Umbilical cord (tissue), 2 donors: ENCODE data around the gene SRF. TPM values are rescaled to one million over a fixed set of nuclear protein-coding genes. Genes with fewer than 3 reads are reported as not detected.
"Not testable (repeated sequence)": the region's sequence is repeated elsewhere in the genome, so short reads cannot be mapped to it uniquely, and the experiment has no call there.

ENCODE experiments used
- DNase-seq: peaks from one replicate; pipeline ENCODE4 v3.0.0-alpha.2; 2015; ENCODE audit warnings: low spot score
- total RNA-seq: library from RNA; depleted of rRNA; stranded (reverse); fragments of >200 nt; gene quantifications from one replicate; pipeline ENCODE4 v1.2.3, GENCODE V29; 2014; ENCODE audit warnings: low replicate concordance; ENCODE audit not compliant: insufficient read depth

Gene SRF
- total RNA-seq: 34.2 TPM

DNA sequence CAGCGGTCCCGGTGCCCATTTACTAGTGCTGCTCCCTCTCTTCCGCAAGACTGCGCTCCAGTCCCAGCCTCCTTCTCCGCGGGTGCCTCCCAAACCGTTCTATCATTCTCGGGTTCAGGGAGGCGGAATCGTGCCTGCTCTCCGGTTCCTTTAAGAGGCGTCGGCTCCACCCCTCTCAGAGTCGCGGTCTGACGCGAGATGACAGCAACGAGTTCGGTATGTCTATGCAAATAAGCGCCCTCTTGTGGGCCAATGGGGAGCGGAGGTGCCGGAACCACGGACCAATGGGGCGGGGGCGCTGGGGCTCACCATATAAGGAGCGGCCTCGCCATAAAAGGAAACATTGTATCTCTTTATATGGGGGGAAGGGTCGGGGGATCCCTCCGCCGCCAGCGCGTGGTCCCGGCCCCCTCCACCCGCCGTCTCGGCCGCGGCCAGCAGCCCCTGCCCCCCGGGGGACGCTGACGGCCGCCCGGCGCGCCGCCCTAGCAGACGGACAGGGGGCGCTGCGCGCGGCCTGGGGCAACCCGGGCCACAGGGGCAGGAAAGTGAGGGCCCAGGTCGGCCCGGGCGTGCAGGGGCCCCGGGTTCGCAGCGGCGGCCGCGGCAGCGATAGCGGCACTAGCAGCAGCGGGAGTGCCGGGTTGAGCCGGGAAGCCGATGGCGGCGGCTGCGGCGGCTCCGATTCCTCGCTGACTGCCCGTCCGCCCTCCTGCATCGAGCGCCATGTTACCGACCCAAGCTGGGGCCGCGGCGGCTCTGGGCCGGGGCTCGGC lies at the start of gene SRF:
SRF (plus strand) TSS at position 339 of the 776 bp plus-strand sequence; CDS start at position 727, 388 bp downstream.
- peak; percentile 100 for DNase-seq

DNA sequence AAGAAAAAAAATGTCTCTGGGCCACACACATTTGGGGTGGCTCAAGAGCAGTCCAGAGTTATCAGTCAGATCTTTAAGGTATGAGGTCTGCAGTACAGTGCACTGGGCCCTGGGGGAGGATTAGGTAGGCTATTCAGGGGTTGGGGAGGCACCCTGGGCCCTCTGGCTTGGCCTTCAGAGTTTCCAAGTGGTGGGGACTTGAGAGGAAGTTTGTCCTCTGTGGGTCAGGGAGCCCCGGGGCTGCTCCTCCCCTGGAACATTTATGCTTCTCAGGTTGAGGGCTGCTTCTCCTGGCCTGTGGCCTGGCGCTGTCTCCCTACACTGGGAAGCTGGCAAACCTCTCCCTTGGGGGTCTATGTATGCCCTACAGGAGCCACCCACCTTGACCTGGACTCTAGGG lies 48.9 kb upstream of the SRF start:
- DNase-seq: no peak

DNA sequence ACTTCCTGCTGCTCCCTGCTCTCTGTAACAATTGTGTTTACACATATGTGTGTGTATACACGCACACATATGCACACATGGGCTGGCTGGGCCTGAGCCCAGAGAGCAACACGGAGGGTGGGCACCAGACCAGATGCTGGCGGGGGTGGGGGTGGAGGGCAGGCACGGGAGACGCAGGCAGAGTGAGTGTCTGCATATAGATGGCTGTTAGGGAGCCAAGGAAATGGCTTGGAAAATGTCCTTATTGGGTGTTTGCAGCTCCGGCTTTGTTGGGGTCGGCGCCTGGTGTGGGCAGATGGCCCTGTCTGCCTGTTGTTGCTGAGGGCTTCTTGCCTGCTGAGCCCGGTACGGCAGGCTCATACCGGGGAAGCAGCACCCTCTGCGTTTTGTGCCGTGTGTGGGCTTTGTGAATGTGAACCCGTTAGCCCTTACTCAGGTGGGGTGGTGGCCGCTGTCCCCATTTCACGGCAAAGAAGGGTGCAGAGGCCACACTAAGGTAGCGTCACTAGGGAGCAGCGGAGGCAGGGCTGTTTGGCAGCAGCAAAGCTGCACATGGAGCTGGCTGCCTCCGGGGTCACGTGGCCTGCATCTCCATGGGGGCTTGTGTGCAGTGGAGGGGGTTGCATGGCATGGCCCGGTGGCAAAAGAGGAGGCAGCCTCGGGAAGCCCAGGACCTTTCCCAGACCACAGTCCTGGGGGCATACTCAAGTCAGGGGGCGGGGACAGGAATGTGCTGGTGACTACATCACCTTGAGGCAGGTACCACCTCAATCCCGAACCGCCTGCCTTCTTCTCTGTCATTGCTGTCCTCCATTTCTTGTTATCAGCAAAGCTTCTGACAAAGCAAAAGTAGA lies 47.4 kb upstream of the SRF start:
- DNase-seq: peak; percentile 43

- DNase-seq: no peak
Measured at GRCh38 chr6:43124481-43124880, 46.6 kb upstream of the SRF start.

DNA sequence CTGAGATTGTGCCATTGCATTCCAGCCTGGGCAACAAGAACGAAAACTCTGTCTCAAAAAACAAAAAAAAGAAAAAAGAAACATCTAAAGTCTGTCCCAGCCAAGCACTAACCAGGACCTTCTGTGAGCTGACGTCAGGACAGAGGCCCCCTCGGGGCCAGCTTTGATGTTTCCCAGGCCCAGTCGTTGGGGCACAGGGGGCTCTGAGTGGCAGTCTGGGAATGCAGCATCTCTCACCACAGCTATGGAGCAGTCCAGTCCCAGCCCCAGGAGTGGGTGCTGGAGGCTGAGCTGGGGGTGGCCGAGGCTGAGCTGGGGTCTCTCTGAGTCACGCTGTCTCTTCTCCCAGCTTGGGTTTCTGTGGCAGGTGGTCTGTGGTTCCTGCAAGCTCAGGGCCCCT lies 46.0 kb upstream of the SRF start:
- DNase-seq: peak; percentile 94

DNA sequence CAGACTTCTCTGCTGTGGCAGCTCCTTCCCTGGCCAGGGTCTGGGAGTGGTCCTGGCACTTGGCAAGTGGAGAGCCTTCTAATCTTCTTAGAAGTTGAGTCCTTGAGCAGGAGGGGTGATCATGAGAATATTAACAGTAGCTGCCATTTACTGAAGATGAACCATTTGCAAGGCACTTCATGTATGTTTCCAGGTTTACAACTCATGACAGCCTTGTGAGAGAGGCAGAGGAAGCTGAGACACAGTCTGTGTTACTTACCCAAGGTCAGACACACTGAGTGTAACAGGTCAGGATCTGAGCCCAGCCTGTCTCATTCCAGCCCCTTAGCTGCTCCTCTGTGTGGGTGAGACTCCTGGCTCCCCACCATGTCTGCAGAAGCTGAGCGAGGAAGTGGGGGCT lies 45.5 kb upstream of the SRF start:
- peak; percentile 47 for DNase-seq

DNA sequence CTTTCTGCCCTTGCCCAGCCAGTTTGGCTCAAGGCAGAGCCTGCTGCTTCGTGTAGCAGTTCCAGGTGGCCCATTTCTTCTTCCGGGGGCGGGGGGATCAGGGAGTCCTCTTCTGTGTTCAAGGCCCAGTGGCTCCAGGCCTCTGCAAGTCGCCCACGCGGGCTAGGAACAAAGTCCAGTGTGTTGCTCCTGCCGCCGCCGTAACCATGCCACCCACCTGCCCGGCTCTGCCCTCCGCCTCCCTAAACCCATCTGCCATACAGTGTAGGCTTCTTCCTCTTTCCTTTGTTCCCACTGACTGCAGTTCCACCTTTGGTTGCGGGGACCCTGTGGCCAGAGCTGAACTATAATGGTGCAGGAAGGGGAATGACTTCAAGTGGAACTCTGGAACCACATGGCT lies 43.9 kb upstream of the SRF start:
- no peak for DNase-seq

DNA sequence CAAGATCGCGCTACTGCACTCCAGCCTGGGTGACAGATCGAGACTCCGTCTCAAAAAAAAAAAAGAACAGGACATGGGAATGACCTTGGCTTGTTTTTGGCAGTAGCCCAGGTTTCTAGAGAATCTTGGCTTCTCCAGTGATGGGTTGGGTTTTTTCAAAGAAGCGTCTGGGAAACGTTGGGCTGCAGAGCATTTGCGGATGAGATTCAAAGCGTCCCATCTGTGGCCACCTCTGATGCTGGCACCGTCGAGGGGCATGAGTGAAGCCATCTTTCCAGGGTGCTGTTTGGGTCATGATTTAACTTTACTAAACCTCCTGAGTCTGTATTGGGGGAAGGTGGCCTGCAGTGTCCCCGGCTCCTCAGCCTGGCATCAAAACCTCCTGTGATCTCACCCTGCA lies 43.2 kb upstream of the SRF start:
- DNase-seq: peak; percentile 78

- DNase-seq: no peak
Measured at GRCh38 chr6:43128926-43129325, 42.1 kb upstream of the SRF start.

DNA sequence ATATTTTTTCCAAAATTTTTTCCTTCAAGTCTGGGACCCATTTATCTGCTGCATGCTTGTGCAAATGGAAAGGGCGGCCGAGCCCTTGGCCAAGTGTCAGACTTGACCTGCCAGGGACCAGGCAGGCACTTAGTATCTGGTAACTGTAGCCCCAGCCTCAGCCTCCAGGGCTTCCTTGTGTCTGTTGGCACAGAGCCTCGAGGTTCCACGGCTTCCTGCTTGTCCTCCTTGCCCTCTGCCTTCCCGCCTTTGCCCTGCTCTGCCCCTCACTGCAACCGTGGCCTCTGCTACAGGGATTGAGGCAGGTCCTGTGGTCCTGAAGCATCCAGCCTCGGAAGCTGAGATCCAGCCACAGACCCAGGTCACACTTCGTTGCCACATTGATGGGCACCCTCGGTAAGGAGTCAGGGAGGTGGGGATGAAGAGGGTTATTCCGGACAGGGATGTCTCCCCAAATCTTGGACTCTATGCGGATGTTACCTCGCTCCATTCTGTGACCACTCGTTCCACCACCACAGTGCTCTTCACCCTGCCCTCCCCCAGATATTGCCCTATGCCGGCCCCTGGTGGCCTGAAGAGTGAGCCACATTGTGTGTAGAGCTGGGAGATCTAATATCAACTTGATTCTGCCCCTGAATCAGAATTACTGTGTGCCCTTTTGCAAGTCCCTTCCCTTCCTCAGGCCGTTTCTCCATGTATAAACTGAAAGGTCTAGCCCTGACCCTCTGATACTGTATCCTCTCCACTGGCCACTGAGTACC lies 41.5 kb upstream of the SRF start:
- DNase-seq: peak; percentile 49

DNA sequence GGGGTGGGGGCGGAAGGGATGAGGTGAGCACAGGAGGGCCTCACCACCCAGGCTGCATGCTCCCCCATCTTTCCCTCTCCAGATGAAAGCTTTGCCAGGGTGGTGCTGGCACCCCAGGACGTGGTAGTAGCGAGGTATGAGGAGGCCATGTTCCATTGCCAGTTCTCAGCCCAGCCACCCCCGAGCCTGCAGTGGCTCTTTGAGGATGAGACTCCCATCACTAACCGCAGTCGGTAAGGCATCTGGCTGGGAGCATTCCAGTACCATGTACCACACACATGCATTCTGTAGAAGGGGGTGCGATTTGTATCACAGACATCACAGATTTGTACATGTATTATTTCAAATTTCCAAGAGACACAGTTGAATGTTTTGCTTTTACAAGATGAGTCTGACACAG lies 40.6 kb upstream of the SRF start:
- no peak for DNase-seq

DNA sequence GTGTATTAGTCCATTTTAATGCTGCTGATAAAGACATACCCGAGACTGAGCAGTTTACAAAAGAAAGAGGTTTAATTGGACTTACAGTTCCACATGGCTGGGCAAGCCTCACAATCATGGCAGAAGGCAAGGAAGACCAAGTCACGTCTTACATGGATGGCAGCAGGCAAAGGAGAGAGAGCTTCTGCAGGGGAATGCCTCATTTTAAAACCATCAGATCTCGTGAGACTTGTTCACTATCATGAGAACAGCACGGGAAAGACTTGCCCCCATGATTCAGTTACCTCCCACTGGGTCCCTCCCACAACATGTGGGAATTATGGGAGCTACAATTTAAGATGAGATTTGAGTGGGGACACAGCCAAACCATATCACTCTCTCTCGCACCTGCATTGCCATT lies 39.7 kb upstream of the SRF start:
- DNase-seq: not testable (repeated sequence)

DNA sequence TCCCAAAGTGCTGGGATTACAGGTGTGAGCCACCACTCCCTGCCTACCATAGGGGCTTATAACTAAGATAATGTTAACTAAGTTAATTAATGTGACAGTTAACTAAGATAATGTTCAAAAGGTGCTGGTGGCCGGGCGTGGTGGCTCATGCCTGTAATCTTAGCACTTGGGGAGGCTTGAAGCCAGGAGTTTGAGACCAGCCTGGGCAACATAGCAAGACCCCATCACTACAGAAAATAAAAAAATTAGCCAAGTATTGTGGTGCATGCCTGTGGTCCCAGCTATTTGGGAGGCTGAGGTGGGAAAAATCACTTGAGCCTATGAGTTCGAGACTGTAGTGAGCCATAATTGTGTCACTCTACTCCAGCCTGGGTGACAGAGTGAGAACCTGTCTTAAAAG lies 32.8 kb upstream of the SRF start:
- no peak for DNase-seq

DNA sequence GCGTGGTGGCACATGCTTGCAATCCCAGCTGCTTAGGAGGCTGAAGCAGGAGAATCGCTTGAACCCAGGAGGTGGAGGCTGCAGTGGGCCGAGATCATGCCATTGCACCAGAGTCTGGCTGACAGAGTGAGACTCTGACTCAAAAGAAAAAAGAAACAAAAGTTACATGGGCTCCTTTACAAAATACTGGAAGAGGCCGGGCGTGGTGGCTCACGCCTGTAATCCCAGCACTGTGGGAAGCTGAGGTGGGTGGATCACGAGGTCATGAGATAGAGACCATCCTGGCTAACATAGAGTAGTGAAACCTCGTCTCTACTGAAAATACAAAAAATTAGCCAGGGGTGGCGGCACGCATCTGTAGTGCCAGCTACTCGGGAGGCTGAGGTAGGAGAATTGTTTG lies 31.1 kb upstream of the SRF start:
- not testable (repeated sequence) for DNase-seq

GRCh38 chr6:43141644-43142043 lies 29.4 kb upstream of the SRF start:
- no peak for DNase-seq

DNA sequence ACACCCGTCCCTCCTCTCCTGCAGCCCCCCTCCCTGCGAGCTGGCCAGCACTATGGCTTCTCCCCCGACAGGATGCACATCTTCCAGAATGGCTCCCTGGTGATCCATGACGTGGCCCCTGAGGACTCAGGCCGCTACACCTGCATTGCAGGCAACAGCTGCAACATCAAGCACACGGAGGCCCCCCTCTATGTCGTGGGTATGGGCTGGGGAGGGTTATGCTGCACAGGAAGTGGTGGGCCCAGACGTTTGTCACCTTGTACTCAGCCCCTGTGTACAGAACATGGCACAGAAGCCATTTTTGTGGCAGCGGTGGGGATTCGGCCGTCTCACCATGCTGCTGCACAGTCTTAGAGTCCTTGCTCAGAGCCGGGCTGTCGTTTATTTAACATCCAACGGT lies 29.0 kb upstream of the SRF start:
- DNase-seq: no peak

DNA sequence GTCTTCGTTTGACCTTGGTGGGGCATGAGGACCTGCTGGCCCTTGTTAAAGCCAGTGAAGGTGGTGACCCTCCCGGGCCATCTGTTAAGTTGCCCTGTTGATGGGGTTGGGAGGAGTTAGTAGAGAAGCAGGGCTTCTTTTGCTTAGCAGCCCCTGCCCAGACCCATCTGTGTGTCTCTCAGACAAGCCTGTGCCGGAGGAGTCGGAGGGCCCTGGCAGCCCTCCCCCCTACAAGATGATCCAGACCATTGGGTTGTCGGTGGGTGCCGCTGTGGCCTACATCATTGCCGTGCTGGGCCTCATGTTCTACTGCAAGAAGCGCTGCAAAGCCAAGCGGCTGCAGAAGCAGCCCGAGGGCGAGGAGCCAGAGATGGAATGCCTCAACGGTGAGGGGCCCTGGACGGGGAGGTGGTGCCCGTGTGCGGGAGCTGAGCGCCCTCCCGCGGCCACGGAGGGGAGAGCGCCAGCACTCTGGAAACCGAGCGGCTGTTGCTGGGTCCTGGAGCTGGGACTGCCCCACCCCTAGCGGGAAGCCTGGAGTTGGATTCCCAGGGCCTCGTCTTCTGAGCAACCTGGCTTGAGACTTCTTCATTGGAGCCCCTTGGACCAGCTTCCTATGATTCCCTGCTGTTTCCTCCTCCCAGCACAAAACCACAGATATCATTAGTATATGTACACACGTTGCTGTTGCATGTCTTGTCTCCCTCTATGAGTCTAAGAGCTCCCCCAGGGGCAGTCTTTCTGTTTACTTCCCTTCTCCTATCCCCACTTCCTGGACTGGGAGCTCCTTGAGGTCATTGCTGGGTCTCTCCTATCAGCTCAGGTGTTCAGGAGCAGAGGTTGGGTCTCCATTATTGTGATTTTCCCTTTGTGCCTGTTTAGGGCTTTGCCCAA lies 27.6 kb upstream of the SRF start:
- peak; percentile 96 for DNase-seq

DNA sequence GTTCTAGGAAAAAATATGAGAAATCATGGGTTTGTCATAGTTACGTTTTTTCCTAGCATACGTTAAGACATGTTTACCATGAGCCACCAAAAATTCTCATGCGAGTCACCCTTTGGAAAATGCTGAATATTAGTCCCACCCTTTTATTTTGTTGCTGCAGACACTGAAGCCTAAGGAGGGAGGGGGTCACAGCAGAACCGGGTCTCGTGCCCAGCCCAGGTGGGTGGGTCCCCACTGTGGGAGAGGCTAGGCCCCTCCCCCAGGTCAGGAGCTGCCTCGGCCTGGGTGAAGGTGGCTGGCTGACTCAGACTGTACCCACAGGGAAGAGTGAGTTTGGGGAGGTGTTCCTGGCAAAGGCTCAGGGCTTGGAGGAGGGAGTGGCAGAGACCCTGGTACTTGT lies 26.2 kb upstream of the SRF start:
- no peak for DNase-seq

- no peak for DNase-seq
Measured at GRCh38 chr6:43146261-43146660, 24.8 kb upstream of the SRF start.

DNA sequence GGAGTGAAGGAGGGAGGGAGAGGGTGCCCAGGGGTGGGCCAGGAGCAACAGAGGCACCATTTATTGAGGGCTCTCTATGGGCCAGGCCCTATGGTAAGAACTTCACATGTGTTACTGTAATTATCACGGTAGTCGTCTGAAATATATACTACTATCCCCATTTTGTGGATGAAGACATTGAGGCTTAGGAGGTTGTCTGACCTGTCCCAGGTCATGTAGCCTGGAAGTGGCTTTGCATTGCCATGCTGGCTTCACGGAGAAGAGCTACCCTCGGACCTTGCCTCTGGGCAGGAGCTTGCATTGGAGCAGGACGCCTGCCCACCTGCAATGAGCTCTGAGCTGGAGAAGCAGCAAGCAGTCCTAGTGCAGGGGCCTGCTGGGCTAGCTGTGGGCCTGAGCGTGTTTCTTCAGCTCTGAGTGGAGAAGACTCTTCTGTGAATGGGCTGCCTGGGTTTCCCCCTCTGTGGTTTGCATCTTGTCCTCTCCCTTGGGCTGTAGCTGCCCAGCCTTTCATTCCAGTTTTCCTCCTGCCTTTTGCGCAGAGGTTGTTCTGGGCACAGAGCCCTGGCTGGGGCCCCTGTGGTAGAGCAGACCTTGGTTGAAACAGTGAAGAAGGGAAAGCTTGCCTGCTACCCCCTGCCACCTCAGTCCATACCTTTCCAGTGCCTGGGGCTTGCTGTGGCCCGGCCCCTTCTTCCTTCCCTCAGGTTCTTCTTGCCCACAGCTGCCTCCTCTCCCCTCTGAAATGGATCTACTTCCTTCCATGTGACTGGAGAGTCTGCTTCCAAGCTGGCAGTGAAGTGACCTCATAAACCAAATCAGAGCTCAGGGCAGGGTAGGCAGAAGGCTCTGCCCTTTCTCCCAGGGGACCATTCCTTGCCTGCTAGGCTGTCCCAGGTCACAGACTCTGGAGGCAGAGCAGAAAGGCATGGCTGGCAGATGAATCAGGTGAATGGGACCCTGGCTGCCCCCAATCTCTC lies 24.1 kb upstream of the SRF start:
- DNase-seq: no peak
